Mesenchymal stem cell (in vitro differentiated cells and primary cell): ENCODE measurements around the gene ZNF444.
A peak's percentile ranks its signal among the peaks of the same experiment; 100 is the strongest.

Source experiments
- DNase-seq: peaks from one replicate; pipeline ENCODE4 v3.0.0-alpha.2; 2013
- H2AFZ ChIP-seq: one replicate; pipeline ENCODE4 v1.6.1; 2013; ENCODE audit warnings: low read depth, mild to moderate bottlenecking, control low read depth, inconsistent platforms, low read length, moderate library complexity
- H2AK5ac ChIP-seq: 2 replicates; pipeline ENCODE4 v1.6.1; 2013; ENCODE audit warnings: low read length, moderate library complexity, mild to moderate bottlenecking, inconsistent platforms; ENCODE audit not compliant: severe bottlenecking
- H2BK120ac ChIP-seq: one replicate; pipeline ENCODE4 v1.6.1; 2013; ENCODE audit warnings: low read depth, mild to moderate bottlenecking, inconsistent platforms, low read length, moderate library complexity
- H2BK12ac ChIP-seq, 2 experiments: one replicate each; pipeline ENCODE4 v1.6.1; 2013; ENCODE audit warnings: inconsistent platforms in 2 of 2, low read length in 2 of 2, mild to moderate bottlenecking in 2 of 2, moderate library complexity in 2 of 2, control low read depth in 1 of 2
- H2BK15ac ChIP-seq: one replicate; pipeline ENCODE4 v1.6.1; 2013; ENCODE audit warnings: mild to moderate bottlenecking, low read depth, inconsistent platforms; ENCODE audit not compliant: poor library complexity, severe bottlenecking
- H2BK5ac ChIP-seq: 2 replicates; pipeline ENCODE4 v1.6.1; 2013; ENCODE audit warnings: low read depth, mild to moderate bottlenecking, low read length, control low read depth, inconsistent platforms; ENCODE audit not compliant: poor library complexity, severe bottlenecking
- H3K14ac ChIP-seq, 2 experiments: one replicate each; pipeline ENCODE4 v1.6.1; 2013; ENCODE audit warnings: inconsistent platforms in 2 of 2, low read length in 2 of 2, control low read depth in 1 of 2, mild to moderate bottlenecking in 1 of 2, moderate library complexity in 1 of 2
- H3K18ac ChIP-seq, 2 experiments: one replicate each; pipeline ENCODE4 v1.6.1; 2013; ENCODE audit warnings: inconsistent platforms in 2 of 2, low read length in 2 of 2, control low read depth in 1 of 2, low read depth in 1 of 2, mild to moderate bottlenecking in 1 of 2
- H3K23ac ChIP-seq, 2 experiments: one replicate each; pipeline ENCODE4 v1.6.1; 2013; ENCODE audit warnings: inconsistent platforms in 2 of 2, low read length in 2 of 2, mild to moderate bottlenecking in 2 of 2, moderate library complexity in 2 of 2, control low read depth in 1 of 2
- H3K27ac ChIP-seq: 2 replicates; pipeline ENCODE4 v1.5.1; 2013; ENCODE audit warnings: mild to moderate bottlenecking, moderate library complexity, low read length, control low read depth, inconsistent platforms; ENCODE audit not compliant: poor library complexity, severe bottlenecking
- H3K27me3 ChIP-seq, 2 experiments: 2 replicates each; pipeline versions ENCODE4 v1.6.1 to v1.7.0; 2013; ENCODE audit warnings: low read length in 2 of 2, mild to moderate bottlenecking in 2 of 2, moderate library complexity in 2 of 2, control low read depth in 1 of 2, inconsistent platforms in 1 of 2; ENCODE audit not compliant: control insufficient read depth in 1 of 2, insufficient read depth in 1 of 2
- H3K36me3 ChIP-seq, 2 experiments: 2 replicates each; pipeline versions ENCODE4 v1.6.1 to v1.7.0; 2013; ENCODE audit warnings: low read length in 2 of 2, control low read depth in 1 of 2, inconsistent platforms in 1 of 2, low read depth in 1 of 2, mild to moderate bottlenecking in 1 of 2; ENCODE audit not compliant: insufficient read depth in 2 of 2, control insufficient read depth in 1 of 2
- H3K4ac ChIP-seq, 2 experiments: one replicate each; pipeline ENCODE4 v1.6.1; 2013; ENCODE audit warnings: inconsistent platforms in 2 of 2, low read length in 2 of 2, mild to moderate bottlenecking in 2 of 2, moderate library complexity in 2 of 2, control low read depth in 1 of 2, low read depth in 1 of 2
- H3K4me1 ChIP-seq: 2 replicates; pipeline ENCODE4 v1.6.1; 2013; ENCODE audit warnings: low read depth, low read length, control low read depth; ENCODE audit not compliant: control insufficient read depth, insufficient read depth
- H3K4me2 ChIP-seq: 2 replicates; pipeline ENCODE4 v1.6.1; 2013; ENCODE audit warnings: low read length, mild to moderate bottlenecking, inconsistent platforms; ENCODE audit not compliant: poor library complexity, severe bottlenecking
- H3K4me3 ChIP-seq, 2 experiments: 2 replicates each; pipeline versions ENCODE4 v1.5.1 to v1.7.0; 2013; ENCODE audit warnings: low read length in 2 of 2, mild to moderate bottlenecking in 2 of 2, control low read depth in 1 of 2, low read depth in 1 of 2; ENCODE audit not compliant: insufficient read depth in 1 of 2
- H3K79me1 ChIP-seq: replicated peaks from 2 replicates; pipeline ENCODE4 v1.6.1; 2013; ENCODE audit warnings: mild to moderate bottlenecking, control low read depth, low read length, inconsistent platforms; ENCODE audit not compliant: poor library complexity, severe bottlenecking
- H3K9ac ChIP-seq: 2 replicates; pipeline ENCODE4 v1.7.0; 2013; ENCODE audit warnings: mild to moderate bottlenecking, low read length, moderate library complexity
- H3K9me3 ChIP-seq: 2 replicates; pipeline ENCODE4 v1.7.0; 2013; ENCODE audit warnings: mild to moderate bottlenecking, low read length; ENCODE audit not compliant: control insufficient read depth
- H4K8ac ChIP-seq: one replicate; pipeline ENCODE4 v1.6.1; 2013; ENCODE audit warnings: inconsistent platforms, mild to moderate bottlenecking, low read length, moderate library complexity
- H4K91ac ChIP-seq: one replicate; pipeline ENCODE4 v1.6.1; 2013; ENCODE audit warnings: mild to moderate bottlenecking, low read length, inconsistent platforms
- WGBS: methylation state at CpG from one replicate; pipeline ENCODE4 v1.1.7; 2013; ENCODE audit warnings: mixed read lengths; 5-methylcytosine and 5-hydroxymethylcytosine counted together

The ZNF444 gene

DNA sequence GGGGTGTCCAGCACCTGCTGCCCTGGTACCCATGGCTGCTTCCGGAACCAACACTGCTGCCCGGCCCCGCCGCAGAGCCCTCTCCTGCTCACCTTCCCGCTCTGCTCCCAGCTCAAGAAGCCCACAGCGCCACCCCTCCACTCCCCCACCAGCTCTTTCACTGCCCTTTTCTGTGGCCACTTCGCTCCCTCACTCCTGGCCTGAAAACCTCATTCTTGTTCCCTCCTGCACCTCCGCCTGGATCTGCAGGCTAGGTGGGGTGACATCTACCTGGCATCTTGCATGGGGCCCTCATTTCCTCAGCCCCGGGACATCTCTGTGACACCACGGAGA lies 26.3 kb upstream of the ZNF444 start:
- no peak overlapping the region for H2BK12ac ChIP-seq
- no peak overlapping the region for H3K4me3 ChIP-seq
- no peaks in the 10 kb centered on the region for H3K79me1 ChIP-seq
- peak overlapping the region; percentile 48 for H4K91ac ChIP-seq
- no peaks in the 10 kb centered on the region for H3K9me3 ChIP-seq
- H2BK15ac ChIP-seq, result no peak overlapping the region
- 96% methylated on average over 10 of the region's 10 CpGs for WGBS
- no peak overlapping the region for H2BK5ac ChIP-seq
- H3K9ac ChIP-seq, result no peak overlapping the region
- no peak overlapping the region for H4K8ac ChIP-seq
- H2AFZ ChIP-seq, result no peak overlapping the region
- H2BK120ac ChIP-seq, result no peak overlapping the region
- no peak overlapping the region for H3K14ac ChIP-seq
- DNase-seq, result no peak
- H3K4me1 ChIP-seq, result peaks cover 65% of the 10 kb centered on the region
- H3K23ac ChIP-seq, result no peak overlapping the region
- H3K36me3 ChIP-seq, result peaks cover 3 to 47% of the 10 kb centered on the region in 2 experiments
- H3K4ac ChIP-seq, result no peak overlapping the region
- H3K27ac ChIP-seq, result no peak overlapping the region
- no peaks in the 10 kb centered on the region for H3K27me3 ChIP-seq
- H3K4me2 ChIP-seq, result no peak overlapping the region
- H3K18ac ChIP-seq, result no peak overlapping the region
- no peak overlapping the region for H2AK5ac ChIP-seq

DNA sequence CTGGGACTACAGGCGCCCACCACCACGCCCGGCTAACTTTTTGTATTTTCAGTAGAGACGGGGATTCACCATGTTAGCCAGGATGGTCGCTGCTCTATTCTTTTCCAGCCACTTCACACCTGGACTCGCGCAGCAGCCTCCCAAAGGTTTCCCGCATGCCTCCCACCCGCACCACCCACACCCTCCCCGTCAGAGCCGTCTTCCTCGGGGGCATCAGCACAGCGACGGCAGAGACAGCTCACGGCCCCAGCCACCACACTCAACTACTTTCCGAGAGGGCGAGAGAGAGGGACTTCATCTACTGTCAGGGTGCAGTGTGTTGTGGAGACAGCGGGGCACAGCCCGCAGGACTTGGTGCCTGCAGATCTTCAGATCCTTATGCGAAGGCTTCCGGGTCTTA lies 25.6 kb upstream of the ZNF444 start:
- Histone ChIP-seq H3K27ac (no peak overlapping the region), H4K8ac (no peak overlapping the region), H3K18ac (no peak overlapping the region), H3K9me3 (no peaks in the 10 kb centered on the region), H3K4me2 (no peak overlapping the region), H2AFZ (no peak overlapping the region), H2BK12ac (no peak overlapping the region), H2AK5ac (no peak overlapping the region), H3K14ac (no peak overlapping the region), H2BK15ac (no peak overlapping the region), H3K4me3 (no peak overlapping the region), H2BK120ac (no peak overlapping the region), H3K4me1 (peaks cover 64% of the 10 kb centered on the region), H3K79me1 (no peaks in the 10 kb centered on the region), H3K36me3 (peaks cover 3 to 47% of the 10 kb centered on the region in 2 experiments), H3K9ac (no peak overlapping the region), H3K27me3 (no peaks in the 10 kb centered on the region), H2BK5ac (no peak overlapping the region), H3K4ac (no peak overlapping the region), H3K23ac (no peak overlapping the region), H4K91ac (no peak overlapping the region)
- WGBS, result 97% methylated on average over 21 of the region's 21 CpGs
- no peak for DNase-seq

DNA sequence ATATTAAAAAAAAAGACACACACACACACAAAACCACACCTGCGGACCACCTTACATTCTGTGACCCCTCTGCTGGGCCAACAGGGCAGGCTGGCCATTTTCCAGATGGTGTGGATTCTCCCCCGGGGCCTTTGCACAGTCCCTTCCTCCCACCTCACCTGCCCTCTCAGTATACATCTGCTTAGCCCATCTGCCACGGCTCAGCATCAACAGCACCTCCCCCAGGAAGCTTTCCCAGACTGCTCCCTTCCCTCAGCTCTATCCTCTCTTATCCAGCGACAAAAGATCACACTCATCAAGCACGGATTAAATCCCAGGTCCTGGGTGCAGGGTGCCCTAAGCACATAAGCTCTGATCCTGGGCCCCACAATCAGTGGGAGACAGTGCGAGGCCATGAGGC lies 24.5 kb upstream of the ZNF444 start:
- H3K4me2 ChIP-seq, result no peak overlapping the region
- no peaks in the 10 kb centered on the region for H3K79me1 ChIP-seq
- no peak overlapping the region for H2BK15ac ChIP-seq
- 95% methylated on average over 6 of the region's 6 CpGs for WGBS
- H3K4me3 ChIP-seq, result no peak overlapping the region
- H2AFZ ChIP-seq, result no peak overlapping the region
- no peak overlapping the region for H2BK12ac ChIP-seq
- H3K36me3 ChIP-seq, result peaks cover 3 to 46% of the 10 kb centered on the region in 2 experiments
- no peak overlapping the region for H2BK5ac ChIP-seq
- no peak overlapping the region for H3K27ac ChIP-seq
- no peak overlapping the region for H2BK120ac ChIP-seq
- no peak overlapping the region for H2AK5ac ChIP-seq
- peaks cover 53% of the 10 kb centered on the region for H3K4me1 ChIP-seq
- H4K91ac ChIP-seq, result no peak overlapping the region
- no peaks in the 10 kb centered on the region for H3K9me3 ChIP-seq
- no peaks in the 10 kb centered on the region for H3K27me3 ChIP-seq
- no peak overlapping the region for H3K14ac ChIP-seq
- no peak overlapping the region for H3K23ac ChIP-seq
- no peak overlapping the region for H3K18ac ChIP-seq
- H4K8ac ChIP-seq, result no peak overlapping the region
- DNase-seq, result no peak
- no peak overlapping the region for H3K4ac ChIP-seq
- no peak overlapping the region for H3K9ac ChIP-seq

DNA sequence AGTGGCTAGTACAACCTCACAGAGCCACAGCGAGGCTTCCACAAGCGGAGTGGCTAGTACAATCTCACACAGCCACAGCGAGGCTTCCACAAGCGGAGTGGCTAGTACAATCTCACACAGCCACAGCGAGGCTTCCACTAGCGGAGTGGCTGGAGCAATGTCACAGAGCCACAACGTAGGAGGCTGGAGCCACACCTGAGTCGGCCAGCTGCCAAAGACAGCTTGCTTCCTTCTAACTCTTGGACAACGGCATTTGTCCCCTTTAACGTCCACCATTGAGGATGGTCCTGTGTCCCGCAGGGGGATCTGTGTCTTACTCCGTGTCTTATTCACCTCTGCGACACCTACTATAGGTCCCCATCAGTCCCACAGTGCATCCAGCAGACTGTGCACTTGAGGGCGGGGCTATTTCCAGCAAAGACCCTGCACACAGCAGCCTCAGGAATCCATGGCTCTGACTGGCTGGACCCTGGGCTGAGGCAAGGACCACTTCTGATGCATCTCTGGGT lies 23.7 kb upstream of the ZNF444 start:
- H3K9ac ChIP-seq, result no peak overlapping the region
- H3K9me3 ChIP-seq, result no peaks in the 10 kb centered on the region
- H2BK5ac ChIP-seq, result no peak overlapping the region
- no peaks in the 10 kb centered on the region for H3K27me3 ChIP-seq
- H3K4me3 ChIP-seq, result no peak overlapping the region
- H3K14ac ChIP-seq, result no peak overlapping the region
- no peak for DNase-seq
- H4K91ac ChIP-seq, result no peak overlapping the region
- no peak overlapping the region for H4K8ac ChIP-seq
- H2AFZ ChIP-seq, result no peak overlapping the region
- no peak overlapping the region for H2BK15ac ChIP-seq
- WGBS, result 92% methylated on average over 14 of the region's 14 CpGs
- peaks cover 48% of the 10 kb centered on the region for H3K4me1 ChIP-seq
- H3K79me1 ChIP-seq, result no peaks in the 10 kb centered on the region
- H2AK5ac ChIP-seq, result no peak overlapping the region
- H3K36me3 ChIP-seq, result peaks cover 3 to 37% of the 10 kb centered on the region in 2 experiments
- no peak overlapping the region for H2BK120ac ChIP-seq
- H3K27ac ChIP-seq, result no peak overlapping the region
- no peak overlapping the region for H3K18ac ChIP-seq
- no peak overlapping the region for H3K4me2 ChIP-seq
- no peak overlapping the region for H3K4ac ChIP-seq
- H3K23ac ChIP-seq, result peak overlapping the region in 1 of 2 experiments; percentile 14
- H2BK12ac ChIP-seq, result no peak overlapping the region
